NT2/D1 (cell line): Measurements from ENCODE around the gene DNM3.

Source experiments
- DNase-seq: peaks from one replicate; pipeline ENCODE4 v3.0.0-alpha.2; 2011; ENCODE audit warnings: low read depth, low spot score
- H3K27me3 ChIP-seq: 2 replicates; pipeline ENCODE4 v1.6.0; 2011; ENCODE audit warnings: mild to moderate bottlenecking; ENCODE audit not compliant: insufficient read length, insufficient read depth
- H3K36me3 ChIP-seq: 2 replicates; pipeline ENCODE4 v1.6.1; 2011; ENCODE audit warnings: mild to moderate bottlenecking, low read length, mixed read lengths; ENCODE audit not compliant: insufficient read depth, insufficient read length
- H3K4me1 ChIP-seq: 2 replicates; pipeline ENCODE4 v1.5.1; 2011; ENCODE audit not compliant: insufficient read depth, insufficient read length
- H3K4me3 ChIP-seq: 2 replicates; pipeline ENCODE4 v1.5.1; 2011; ENCODE audit warnings: low read depth; ENCODE audit not compliant: insufficient read length
- H3K9ac ChIP-seq: 2 replicates; pipeline ENCODE4 v1.6.0; 2011; ENCODE audit warnings: low read depth; ENCODE audit not compliant: insufficient read length
- H3K9me3 ChIP-seq: 2 replicates; pipeline ENCODE4 v1.5.1; 2011; ENCODE audit warnings: mild to moderate bottlenecking, low read length; ENCODE audit not compliant: insufficient read depth
- SUZ12 ChIP-seq: IDR thresholded peaks from 2 replicates; pipeline ENCODE4 v1.6.1; 2011; ENCODE audit not compliant: insufficient read length, insufficient read depth; ENCODE audit errors: extremely low read depth
- YY1 ChIP-seq: IDR thresholded peaks from 2 replicates; pipeline ENCODE4 v1.6.1; 2011; ENCODE audit not compliant: insufficient read length, insufficient read depth
- ZNF274 ChIP-seq: IDR thresholded peaks from 2 replicates; pipeline ENCODE4 v1.6.1; 2011; ENCODE audit warnings: mild to moderate bottlenecking, low read depth, low read length

The DNM3 gene

DNA sequence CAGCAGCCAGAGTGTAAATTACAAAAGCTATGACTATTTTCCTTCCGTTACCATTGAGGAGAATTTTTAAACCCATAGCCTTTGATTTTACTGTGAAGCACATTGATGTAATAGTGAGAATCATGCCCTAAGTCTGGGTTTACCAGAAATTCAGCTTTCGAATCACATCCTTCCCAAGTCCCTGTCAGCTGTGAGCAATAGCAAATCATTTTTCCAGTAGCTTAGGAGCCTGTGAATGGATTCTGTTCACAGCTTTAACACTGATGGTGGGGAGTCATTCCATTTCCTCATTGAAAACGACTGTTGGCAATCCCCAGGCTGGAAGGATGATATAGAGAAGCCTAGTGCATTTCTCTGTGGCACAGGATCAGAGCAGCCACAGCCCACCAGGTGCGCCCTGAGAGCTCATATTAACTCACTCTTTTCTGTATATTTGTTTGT, 497.0 kb downstream of the DNM3 start:
- H3K9ac ChIP-seq = no peak overlapping the region

DNA sequence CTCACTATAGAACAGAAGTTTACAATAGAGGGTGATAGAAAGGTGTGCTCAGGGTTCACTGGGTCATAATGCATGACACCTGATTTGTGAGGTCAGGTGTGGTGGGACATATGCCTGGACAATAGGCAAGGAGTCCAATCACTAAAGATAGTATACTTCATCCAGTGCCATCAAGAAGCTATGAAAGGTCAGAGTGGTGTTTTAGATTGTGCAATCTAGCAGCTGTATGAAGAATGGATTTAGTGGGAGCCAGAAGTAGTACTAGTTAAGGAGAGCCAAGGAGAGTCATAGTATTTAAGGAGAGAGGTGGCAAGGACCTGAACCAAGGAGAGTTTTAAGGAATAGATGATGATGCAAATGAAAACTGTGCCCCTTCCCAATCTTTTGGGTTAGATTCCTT, 498.5 kb downstream of the DNM3 start:
- Histone ChIP-seq H3K36me3 (no peaks in the 10 kb centered on the region), H3K9me3 (no peaks in the 10 kb centered on the region), H3K9ac (no peak overlapping the region), H3K4me3 (no peak overlapping the region), H3K4me1 (no peaks in the 10 kb centered on the region), H3K27me3 (no peaks in the 10 kb centered on the region)
- TF ChIP-seq ZNF274 = no peak
- TF ChIP-seq SUZ12 = no peak
- no peak for TF ChIP-seq YY1
- DNase-seq = no peak

More for the DNA sequence above, 497.0 kb downstream of the DNM3 start:
- H3K9me3 ChIP-seq = no peaks in the 10 kb centered on the region
- H3K4me1 ChIP-seq = no peaks in the 10 kb centered on the region
- no peak overlapping the region for H3K4me3 ChIP-seq
- DNase-seq = no peak
- no peaks in the 10 kb centered on the region for H3K36me3 ChIP-seq
- no peak for TF ChIP-seq ZNF274
- no peak for TF ChIP-seq SUZ12
- TF ChIP-seq YY1 = no peak
- H3K27me3 ChIP-seq = no peaks in the 10 kb centered on the region

- Histone ChIP-seq H3K4me3 (no peak overlapping the region), H3K27me3 (no peaks in the 10 kb centered on the region), H3K9ac (no peak overlapping the region), H3K4me1 (no peaks in the 10 kb centered on the region), H3K9me3 (no peaks in the 10 kb centered on the region), H3K36me3 (no peaks in the 10 kb centered on the region)
- TF ChIP-seq YY1 = no peak
- TF ChIP-seq ZNF274 = no peak
- TF ChIP-seq SUZ12 = no peak
- DNase-seq = no peak
Observed at GRCh38 chr1:172340520-172340919, 499.2 kb downstream of the DNM3 start.

GRCh38 chr1:172341697-172342096, 500.4 kb downstream of the DNM3 start:
- Histone ChIP-seq H3K9ac (no peak overlapping the region), H3K4me1 (no peaks in the 10 kb centered on the region)

DNA sequence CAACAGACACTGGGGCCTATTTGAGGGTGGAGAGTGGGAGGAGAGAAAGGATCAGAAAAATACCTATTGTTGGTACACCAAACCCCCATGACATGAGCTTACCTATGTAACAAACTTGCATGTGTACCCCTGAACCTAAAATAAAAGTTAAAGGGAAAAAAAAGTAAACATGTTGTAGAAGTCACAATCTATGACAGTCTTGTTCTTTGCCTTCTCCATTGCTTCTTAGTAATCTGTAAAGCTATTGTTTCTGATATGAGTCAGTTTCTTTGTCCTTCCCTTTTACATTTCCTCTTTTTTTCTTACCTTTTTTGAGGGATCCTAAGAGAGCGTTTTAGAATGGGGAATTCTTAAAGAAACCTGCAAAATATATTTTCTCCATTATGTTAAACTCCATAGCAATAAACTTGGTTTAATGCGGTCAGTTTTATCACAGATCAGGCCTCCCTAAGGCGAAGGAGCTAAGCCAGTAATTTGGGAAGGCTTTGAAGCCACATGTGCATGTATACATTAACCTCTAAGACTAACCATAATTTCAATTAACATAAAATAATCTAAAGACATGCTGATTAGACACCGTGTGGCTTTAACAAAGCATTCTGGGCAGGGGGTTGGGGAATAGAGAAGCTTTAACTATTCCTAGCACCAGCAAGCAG, 501.4 kb downstream of the DNM3 start:
- TF ChIP-seq YY1 (no peak), ZNF274 (no peak), SUZ12 (no peak)
- Histone ChIP-seq H3K4me1 (no peaks in the 10 kb centered on the region), H3K4me3 (no peak overlapping the region), H3K9me3 (peaks cover 17% of the 10 kb centered on the region), H3K36me3 (no peaks in the 10 kb centered on the region), H3K27me3 (no peaks in the 10 kb centered on the region), H3K9ac (no peak overlapping the region)
- no peak for DNase-seq

More at GRCh38 chr1:172341697-172342096, 500.4 kb downstream of the DNM3 start:
- TF ChIP-seq SUZ12 = no peak
- no peak for TF ChIP-seq ZNF274
- no peak for TF ChIP-seq YY1
- Histone ChIP-seq H3K36me3 (no peaks in the 10 kb centered on the region), H3K9me3 (0 out of 2 replicates have a peak, but pooled peaks cover 7% of the 10 kb centered on the region), H3K27me3 (no peaks in the 10 kb centered on the region), H3K4me3 (no peak overlapping the region)
- DNase-seq = no peak

DNA sequence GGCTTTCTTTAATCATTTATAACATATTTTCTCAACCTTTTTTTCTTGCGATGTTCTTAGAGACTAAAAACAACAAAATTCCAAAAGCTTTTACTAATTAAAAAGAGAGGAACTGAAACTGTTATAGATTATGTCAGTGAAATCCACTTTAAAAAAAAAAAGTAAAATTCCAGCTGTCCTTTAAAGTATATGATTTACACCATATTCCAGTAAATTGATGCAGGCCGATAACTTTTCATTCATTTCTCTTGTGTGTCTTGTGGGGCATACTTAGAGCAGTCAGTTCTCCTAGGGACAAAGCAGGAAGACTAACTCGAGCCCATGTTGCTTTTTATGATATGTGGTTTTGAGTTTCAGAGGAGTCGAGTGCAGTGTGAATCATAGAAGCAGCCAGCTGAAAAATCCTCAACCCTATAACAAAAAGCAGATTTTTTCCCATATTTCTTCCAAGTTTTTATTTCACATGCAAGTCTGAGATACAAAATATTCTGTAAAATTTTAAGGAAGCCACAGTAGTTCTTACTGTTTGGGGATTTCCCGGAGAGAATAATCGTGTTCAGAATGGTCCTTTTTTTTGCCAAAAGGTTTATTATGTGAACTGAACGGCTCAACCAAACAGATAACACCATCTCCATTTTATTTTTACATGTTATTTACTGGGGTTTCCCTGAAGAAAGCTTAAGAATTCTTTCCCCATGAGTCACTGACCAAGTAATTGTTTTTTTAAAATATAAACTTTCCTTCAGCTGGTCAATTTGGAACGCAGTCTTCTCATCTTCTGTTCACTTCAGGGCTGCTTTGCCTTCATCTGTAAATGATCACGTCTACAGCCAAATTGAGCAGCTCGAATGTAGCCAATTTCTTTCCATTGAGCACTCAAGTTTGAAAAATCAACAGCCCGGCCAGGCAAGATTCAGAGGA, 502.2 kb downstream of the DNM3 start:
- Histone ChIP-seq H3K27me3 (no peaks in the 10 kb centered on the region), H3K4me1 (no peaks in the 10 kb centered on the region), H3K36me3 (no peaks in the 10 kb centered on the region), H3K4me3 (no peak overlapping the region), H3K9ac (no peak overlapping the region), H3K9me3 (peaks cover 25% of the 10 kb centered on the region)
- TF ChIP-seq SUZ12 = no peak
- TF ChIP-seq YY1 = no peak
- TF ChIP-seq ZNF274 = no peak
- DNase-seq = no peak

- Histone ChIP-seq H3K4me1 (no peaks in the 10 kb centered on the region), H3K4me3 (no peak overlapping the region), H3K27me3 (no peaks in the 10 kb centered on the region), H3K36me3 (no peaks in the 10 kb centered on the region), H3K9me3 (peaks cover 25% of the 10 kb centered on the region), H3K9ac (no peak overlapping the region)
- TF ChIP-seq SUZ12 (no peak), ZNF274 (no peak), YY1 (no peak)
- no peak for DNase-seq
Observed at GRCh38 chr1:172344444-172344843, 503.1 kb downstream of the DNM3 start.
